Stimulated activated CD8-positive, alpha-beta memory T cell treated with anti-CD3 and anti-CD28 coated beads, Interleukin-2, amount 100 ng/mL, for 1 hour (primary cell): Measurements from ENCODE around the gene ZBTB48.
A peak's percentile ranks its signal among the peaks of the same experiment; 100 is the strongest.

Experiments used
- DNase-seq, 2 donors: peaks; one replicate each; pipeline ENCODE4 v3.0.0-alpha.2; 2020; ENCODE audit warnings: low read depth in 2 of 2

ZBTB48 gene

DNA sequence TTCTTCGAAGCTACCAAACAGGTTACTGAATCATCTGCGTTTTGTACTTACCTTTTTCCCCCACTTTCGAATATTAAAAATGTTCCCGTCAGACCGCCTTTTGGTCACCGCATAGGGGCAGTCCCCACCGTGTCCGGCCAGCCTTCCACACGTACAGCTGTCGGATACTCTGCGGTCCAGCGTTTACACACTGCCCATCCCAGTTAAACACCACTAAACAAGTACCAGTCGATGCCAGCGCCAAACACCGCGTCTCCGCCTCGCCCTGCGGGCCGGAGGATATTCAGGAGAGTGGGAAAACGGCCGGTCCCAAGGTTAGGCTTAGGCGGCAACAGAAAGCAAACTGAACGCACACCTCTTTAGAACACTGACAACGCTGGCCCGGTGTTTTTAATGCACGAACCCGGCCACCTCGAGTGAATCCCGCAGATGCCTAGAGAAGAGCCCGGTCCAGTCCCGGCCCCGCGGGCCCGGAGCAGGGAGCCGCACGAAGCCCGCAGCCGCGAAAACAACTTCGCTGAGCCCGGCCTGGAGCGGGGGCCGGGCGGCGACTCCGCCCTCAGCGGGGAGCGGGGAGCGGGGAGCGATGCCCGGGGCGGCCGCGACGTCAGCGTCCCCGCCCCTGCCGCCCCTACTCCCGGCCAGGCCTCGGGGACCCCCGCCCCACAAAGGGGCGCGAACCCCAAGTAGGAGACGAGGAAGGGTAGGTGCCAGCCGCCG is 33.0 kb downstream of the ZBTB48 start:
- no peak for DNase-seq

DNA sequence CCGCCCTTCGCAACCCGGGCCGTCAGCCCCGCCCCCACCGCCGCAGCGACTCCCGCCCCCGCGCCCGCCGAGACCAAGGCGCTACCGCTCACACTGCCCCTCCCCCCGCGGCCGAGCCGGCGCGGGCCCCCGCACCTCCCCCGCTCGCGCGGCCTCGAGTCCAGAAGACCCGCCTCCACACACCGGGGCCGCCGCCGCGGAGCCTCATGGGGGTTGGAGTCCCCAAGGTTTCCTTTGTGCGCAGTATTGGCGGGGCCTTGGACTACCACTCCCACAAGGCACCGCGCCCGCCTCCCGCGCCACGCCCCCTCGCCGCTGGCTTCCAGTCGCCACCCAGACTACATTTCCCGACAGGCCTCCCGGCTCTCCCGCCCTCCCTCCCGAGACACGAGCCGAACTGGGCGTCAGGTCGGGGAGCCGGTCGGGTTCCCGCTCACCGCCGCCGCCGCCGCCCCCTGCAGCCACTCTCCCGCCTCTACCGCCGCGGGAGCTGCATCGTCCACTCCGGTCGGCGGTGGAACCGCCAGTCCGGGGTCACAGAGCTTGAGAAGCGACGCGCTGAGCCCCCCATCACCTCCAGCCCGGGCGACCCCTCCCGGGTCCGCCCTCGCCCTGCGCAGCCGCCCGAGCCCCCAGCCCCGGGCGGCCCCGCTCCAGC is 33.7 kb downstream of the ZBTB48 start, which contains the start of gene PHF13:
TSS of gene PHF13 (plus strand) at position 371 of the 658 bp plus-strand sequence. CDS start 336 bp downstream, outside the sequence.
- DNase-seq = peak; percentile 98 to 99

DNA sequence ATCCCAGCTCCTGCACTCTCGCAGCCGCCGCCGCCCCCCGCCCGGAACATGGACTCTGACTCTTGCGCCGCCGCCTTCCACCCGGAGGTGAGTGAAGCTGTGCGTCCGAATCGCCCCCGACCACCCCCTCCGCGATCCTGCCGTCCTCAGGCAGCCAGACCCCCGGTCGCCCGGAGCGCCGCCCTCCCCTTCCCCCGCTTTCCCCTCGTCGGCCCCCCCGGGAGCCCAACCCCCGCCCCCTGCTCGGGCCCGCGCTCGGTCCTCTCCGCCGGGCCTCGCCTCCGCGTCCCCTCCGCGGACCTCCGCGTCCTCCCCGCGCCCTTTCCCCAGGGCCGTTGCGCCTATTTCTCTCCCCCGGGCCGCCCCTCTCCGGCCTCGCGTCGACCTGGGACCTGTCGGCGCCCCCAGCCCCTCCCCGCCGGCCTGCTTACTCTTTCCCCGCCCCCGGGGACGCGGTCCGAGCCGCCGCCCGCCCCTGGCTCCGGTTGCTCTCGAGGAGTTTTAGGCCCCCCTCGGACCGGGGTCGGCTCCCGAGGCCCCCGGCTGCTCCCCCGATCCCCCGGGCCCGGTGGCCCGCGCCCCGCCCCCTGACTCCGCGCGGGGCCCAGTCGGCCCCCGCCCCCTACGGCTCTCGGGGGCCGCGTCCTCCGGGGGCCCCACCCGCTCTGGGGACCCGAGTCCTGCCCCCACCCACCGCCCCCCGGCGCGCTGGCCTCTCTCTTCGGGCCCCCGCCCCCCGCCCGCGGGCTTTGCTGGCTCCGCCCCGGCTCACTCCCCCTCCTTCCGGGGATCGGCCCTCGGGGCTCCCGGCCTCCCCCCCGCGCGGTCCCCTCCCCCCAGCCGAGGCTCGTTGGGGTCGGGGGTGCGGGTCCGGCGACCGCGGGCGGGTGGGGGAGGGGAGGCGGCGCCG is 34.5 kb downstream of the ZBTB48 start:
- peak in 1 of 2 donors; percentile 12 for DNase-seq

DNA sequence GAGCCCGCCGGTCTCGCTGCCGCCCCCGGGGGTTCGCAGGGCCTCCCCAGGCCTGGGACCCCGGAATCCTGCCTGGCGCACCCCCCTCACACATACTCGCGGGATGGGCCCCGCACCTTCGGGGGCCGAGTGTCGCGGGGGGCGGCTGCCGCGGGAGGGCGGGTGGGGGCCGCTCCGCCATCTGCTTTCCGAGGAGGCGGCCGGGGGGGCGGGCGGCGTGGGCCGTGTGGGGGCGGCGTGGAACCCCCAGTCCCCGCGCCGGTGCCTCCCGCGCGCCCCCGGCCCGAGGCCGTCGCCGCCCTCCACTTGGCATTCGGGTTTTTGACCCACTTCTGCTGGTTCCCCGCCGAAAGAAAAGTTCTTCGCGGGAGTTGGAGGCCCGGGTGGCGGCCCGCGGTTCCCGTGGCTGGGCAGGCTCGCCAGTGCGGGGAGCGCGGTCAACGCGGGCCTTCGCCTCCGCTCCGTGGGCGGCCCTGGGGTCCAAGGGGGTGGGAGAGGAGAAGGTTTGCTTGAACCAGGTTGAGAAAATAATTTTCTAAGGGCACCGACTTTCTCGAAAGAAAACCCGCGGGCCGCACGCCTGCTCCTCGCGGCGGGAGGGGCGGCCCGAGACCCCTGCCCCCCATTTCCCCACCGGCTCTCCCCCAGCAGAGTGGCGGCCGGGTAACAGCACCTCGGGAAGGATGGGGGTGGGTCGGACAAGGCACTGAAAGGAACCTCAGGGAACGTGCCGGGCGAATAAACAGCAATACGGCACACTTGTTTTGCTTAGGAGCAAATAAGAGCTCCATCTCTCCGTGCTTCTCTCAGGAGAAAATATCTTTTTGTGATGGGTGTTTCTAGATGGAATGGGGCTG is 35.4 kb downstream of the ZBTB48 start:
- DNase-seq = no peak

DNA sequence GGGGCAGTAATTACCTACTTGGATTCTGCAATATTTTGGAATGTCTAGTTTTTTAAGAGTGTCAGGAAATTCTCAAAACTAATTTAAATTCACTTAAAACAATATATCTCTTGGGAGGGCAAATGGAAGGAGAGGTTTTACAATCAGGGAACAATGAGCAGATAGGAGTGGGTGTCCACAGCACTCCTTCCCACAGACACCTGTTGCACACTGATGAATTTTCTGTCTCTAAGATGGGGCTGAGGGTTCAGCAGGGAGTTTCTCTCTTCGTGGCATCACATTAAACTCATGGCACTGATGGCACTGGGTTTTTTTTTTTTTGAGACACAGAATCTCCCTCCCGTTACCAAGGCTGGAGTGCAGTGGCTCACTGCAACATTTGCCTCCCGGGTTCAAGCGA is 39.3 kb downstream of the ZBTB48 start:
- no peak for DNase-seq

DNA sequence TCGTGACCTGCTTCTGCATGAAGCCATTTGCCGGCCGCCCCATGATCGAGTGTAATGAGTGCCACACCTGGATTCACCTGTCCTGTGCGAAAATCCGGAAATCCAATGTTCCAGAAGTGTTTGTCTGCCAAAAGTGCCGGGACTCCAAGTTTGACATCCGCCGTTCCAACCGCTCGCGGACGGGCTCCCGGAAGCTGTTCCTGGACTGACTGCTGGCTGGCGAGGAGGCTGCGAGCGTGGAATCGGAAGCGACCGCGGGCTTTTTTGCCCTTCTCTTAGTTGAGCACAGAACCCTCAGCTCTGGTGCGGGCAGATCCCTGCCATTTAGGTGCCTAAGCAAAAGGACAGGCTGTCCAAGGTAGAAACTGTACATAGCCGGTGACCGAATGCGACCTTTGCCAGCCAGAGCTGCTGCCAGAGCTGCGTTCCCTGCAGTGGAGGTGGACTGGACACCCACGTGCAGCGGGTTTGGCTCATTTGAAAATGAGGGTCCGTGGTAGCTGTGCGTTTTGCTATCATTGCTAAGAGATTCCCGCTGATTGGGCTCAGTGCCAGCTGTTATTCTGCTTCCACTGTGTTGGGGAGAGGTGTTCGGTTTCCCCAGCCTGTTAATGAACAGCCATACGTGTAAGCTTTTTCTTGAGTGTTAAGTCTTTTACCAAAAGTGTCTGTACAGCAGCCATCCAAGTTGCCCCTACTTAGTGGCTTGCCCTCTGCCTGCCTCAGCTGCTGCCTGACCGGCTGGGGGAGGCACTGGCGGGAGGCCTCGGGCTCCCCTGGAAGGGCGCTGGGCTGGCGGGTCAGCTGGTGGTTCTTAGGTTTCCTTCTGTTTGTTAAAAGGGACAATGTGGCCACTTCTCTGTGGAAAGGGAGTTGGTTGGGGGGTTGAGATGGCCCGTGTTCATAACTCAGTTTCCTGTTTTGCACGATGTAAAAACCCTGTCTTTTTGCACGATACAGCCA is 41.9 kb downstream of the ZBTB48 start:
- no peak for DNase-seq

DNA sequence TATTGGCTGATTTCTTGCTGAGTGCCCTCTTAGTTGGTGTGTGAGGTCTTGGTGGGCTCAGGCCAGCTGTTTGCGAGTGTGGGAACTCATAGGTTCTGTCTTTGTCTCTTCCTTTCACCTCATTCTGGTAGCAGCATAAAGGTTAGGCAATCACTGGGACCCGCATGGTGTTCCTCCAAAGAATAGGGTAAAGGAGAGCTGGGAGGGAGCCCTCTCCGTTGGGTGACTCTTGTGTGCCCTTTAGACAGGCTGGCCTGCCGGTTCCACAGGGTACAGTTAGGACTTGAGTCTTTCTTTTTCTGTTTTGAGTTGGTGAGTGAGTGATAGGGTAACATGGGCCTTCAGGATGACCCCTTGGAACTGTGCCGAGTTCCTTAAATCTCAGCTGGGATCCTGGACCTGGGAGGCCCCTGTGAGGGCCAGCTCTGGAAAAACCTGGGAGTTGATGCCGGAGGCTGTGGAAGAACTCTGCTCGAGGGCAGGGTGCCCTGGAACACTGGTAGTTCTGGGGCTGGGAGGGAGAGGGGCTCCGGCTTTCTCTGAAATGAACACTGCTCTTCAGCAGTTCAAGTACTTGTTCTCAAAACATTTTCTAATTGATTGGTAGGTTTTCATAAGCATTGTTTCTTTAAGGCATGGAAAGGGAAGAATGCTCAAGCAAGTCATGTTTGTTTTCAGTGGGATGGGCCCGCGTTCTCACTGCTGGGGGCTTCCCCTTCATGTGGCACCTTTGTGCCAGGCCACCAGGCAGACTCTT is 42.8 kb downstream of the ZBTB48 start:
- no peak for DNase-seq

DNA sequence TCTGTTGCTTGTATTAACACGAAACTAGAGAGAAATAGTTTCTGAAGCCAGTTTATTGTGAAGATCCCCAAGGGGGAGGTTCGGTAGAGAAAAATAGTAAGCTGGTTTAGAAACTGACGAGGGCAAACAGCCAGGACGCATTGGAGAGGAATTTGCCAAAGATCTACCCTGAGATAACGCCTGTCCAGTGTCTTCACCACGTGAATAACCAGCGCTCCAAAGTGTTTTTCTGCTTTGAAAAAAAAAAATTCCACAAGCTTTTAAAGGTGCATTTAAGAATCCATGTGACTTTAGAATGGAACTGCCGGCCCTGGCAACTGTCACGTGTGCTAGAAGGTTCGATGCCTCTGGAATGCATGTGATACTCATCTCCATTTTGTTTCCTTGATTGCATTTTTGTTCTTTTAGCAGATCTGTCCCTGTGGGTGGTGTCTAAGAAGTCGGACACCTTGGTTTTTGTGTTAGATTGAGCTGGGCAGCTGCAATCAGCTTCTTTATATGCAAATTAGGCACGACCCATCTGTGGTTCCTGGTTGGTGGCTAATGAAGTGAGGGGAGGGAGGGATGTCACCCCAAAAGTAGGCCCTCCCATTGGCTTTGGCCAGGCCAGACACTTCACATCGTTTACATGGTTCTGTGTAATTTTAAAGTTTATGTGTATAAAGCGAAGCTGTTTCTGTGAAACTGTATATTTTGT is 43.6 kb downstream of the ZBTB48 start:
- DNase-seq = no peak

DNA sequence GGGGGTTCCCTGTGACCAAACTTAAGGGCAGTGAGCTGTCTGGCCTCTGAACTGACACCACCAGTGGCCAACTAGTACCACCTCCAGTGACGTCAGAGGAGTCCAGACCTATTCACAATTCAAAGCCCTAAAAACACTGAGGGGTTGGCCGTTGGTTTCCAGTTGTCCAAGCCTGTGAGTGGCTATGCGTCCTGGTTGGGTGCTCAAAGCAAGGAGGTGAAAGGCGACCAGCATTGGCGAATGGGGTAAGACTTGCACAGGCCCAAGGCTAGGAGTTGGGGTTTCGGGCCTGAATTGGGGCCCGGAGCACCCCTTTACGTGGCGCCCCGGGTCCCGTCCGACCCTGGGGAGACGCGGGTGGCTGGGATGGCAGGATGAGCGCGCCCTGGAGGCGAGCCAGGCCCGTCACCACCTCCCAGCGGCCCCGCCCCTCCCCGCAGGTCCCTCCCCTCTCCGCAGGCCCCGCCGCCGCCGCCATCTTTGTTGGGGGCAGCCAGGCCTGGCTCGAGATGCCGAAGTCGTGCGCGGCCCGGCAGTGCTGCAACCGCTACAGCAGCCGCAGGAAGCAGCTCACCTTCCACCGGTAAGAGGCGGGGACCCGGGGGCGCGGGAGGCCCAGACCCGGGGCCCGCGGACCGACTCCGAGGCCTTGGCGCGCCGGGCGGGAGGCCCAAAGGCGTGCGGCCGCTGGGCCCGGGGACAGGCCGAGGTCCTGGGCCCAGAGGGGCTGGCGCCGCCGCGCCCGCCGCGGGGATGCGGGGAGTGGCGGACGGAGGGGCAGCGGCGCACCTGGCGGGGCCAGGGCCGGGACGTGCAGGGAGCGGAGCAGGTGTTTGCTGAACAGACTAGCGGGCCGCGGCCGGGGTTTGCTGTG is 45.2 kb downstream of the ZBTB48 start, which contains the start of gene THAP3:
TSS of gene THAP3 (plus strand) at position 159 of the 874 bp plus-strand sequence. CDS start at position 510, 351 bp downstream.
- peak; percentile 73 to 86 for DNase-seq

DNA sequence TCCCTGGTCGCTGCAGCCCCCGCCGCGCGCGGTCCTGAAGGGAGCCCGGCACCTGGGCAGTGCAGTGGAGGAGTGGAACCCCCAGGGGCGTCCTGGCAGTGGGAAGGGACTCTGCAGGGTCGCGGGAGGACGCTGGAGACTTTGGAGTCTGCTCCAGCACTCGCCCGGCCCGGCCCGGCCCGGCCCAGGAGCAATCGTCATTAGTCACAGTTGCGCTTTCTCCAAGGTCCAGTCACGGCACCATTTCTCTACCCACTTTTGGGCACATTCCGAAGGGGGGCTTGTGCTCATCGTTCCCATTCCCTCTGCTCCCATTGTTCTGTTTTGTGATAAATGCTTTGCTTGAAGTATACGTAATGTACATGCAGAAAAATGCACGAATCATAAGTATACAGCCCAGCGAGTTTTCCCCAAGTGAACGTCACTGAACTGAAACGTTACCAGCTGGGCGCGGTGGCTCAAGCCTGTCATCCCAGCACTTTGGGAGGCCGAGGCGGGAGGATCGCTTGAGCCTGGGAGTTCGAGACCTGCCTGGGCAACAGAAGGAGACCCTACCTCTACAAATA is 45.9 kb downstream of the ZBTB48 start:
- DNase-seq = no peak

DNA sequence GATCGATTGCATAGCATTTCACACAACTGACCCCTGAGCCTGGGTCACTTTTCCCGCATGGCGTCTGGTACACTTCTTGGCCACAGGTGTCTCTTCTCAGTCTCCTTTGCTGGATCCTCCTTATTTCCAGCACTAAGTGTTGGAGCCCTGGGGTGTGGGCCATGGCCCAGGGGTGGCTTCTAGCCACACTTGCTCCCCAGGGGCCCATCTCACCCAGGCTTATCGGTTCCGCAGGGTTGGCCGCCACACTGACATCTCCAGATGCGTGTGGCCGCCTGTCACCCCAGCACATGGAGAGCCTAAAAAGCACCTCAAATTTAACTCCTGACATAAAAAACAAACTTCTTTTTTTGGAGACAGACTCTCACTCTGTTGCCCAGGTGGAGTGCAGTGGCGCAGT is 47.2 kb downstream of the ZBTB48 start:
- DNase-seq = no peak

DNA sequence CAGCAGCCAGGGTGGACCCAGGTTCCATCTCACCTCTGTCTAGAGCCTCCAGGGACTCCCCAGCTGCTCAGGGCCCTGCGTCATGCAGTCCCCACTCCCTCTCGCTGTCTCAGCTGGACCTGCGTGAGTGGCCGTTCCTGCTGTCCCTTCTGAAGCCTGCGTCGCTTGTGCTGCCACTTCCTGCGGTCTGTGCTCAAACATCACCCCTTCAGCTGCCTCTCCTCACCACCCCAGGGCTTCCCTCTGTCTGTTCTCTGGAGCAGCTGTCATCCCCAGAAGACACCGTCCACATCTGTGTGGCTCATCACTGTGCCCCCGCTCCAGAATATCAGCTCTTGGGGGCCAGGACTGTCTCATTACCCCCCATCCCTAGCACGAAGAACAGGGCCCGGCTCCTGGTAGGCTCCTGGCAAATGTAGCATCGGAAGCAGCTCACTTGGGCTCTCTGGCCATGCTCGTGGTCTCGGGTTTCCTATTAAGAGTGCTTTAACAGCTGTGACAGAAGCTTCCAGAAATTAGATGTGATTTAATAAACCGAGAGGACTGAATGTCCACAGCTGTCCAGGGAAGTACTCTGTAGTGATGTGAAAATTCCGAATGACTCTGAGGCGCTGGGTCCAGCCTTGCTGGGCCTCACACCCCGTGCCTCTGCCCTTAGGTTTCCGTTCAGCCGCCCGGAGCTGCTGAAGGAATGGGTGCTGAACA is 48.2 kb downstream of the ZBTB48 start:
- DNase-seq = no peak

DNA sequence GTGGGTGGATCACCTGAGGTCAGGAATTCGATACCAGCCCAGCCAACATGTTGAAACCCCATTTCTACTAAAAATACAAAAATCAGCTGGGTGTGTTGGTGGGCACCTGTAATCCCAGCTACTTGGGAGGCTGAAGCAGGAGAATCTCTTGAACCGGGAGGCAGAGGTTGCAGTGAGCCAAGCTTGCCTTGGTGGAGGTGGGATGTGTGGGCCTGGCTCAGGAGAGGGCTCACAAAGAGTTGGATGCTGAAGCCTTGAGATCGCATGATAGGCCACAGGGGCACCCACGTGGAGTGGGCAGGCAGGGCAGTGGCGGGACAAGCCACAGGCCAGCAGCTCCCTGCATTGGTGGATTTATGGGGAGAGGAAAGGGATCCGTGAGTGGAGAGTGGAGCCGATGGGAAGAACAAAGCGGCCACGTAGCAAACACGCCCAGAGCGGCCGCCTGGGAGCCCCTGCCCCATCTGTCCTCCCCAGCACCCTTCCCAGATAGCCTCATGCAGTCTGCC is 49.2 kb downstream of the ZBTB48 start:
- DNase-seq = no peak

DNA sequence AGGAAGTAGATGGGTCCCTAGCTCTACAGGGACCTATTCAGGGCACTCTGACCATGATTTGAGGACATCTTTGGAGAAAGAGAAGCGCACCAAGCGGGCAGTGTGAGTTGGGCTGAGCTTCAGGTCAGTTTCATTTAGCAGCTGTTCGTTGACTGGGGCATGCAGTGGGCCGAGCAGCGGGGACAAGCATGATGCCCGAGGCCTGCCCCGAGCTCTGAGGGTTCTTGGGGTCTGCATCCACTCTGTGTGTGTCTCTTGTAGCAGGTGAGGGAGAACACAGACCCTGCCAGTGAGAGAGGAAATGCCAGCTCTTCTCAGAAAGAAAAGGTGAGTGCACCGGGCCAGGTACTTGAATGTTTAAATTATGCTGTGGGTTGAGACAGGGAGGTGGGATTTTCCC is 50.2 kb downstream of the ZBTB48 start:
- no peak for DNase-seq

DNA sequence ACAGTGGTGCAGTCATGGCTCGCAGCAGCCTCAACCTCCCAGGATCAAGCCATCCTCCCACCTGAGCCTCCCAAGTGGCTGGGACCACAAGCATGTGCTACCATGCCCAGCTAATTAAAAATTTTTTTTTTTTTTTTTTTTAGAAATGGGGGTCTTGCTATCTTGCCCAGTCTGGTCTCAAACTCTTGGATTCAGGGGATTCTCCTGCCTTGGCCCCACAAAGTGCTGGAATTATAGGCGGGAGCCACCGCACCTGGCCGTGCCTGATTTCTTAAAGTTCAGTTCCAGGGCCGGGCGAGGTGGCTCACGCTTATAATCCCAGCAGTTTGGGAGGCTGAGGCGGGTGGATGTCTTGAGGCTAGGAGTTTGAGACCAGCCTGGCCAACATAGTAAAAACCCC is 51.3 kb downstream of the ZBTB48 start:
- no peak for DNase-seq
